ENCODE results near the gene PFN4. TPM values are rescaled to one million over a fixed set of nuclear protein-coding genes. Genes with fewer than 3 reads are reported as not detected.

Gene PFN4
- total RNA-seq, 1 donor from 2014 or later, result not detected

- Histone ChIP-seq H3K27ac (peak overlapping the region; percentile 77 to 92), H3K27me3 (no peaks in the 10 kb centered on the region), H3K36me3 (peaks cover 17 to 35% of the 10 kb centered on the region in 2 donors), H3K9me3 (no peaks in the 10 kb centered on the region), H3K4me3 (peak overlapping the region; percentile 63 to 80), H3K4me1 (peaks cover 0 to 9% of the 10 kb centered on the region in 2 donors)
- no peak for TF ChIP-seq CTCF (IDR thresholded peaks at IDR 0.05)
- intact Hi-C loops (cut with DNase I), result loop anchor here (1.0 to 5.0 kb wide), 4 partner anchors 7 to 261 kb away; partner anchors contain the start of genes ATAD2B, FAM228B, PFN4 and SF3B6
- peak; percentile 33 to 82 for DNase-seq (ENCODE audit: low spot score in 2 of 2)
These were observed 39.4 kb downstream of the PFN4 start for GRCh38 chr2:24083567-24084385.

- peaks cover 0 to 9% of the 10 kb centered on the region in 2 donors for H3K4me1 ChIP-seq
- H3K9me3 ChIP-seq, result no peaks in the 10 kb centered on the region
- peak overlapping the region in 1 of 2 donors; percentile 80 for H3K4me3 ChIP-seq
- no peak for DNase-seq (ENCODE audit: low spot score in 2 of 2)
- intact Hi-C loops (cut with DNase I), result loop anchor here (5.0 kb wide), 1 partner anchor 261 kb away; no protein-coding TSS in a partner anchor
- no peaks in the 10 kb centered on the region for H3K27me3 ChIP-seq
- TF ChIP-seq CTCF (IDR thresholded peaks at IDR 0.05), result no peak
- H3K27ac ChIP-seq, result peak overlapping the region; percentile 77 to 92
- H3K36me3 ChIP-seq, result peaks cover 9 to 27% of the 10 kb centered on the region in 2 donors
These were observed 40.2 kb downstream of the PFN4 start for GRCh38 chr2:24082787-24083566.

GRCh38 chr2:24080701-24081100 lies 42.4 kb downstream of the PFN4 start:
- Histone ChIP-seq H3K36me3 (peaks cover 9 to 18% of the 10 kb centered on the region in 2 donors), H3K9me3 (no peaks in the 10 kb centered on the region), H3K4me3 (no peak overlapping the region), H3K27me3 (no peaks in the 10 kb centered on the region), H3K4me1 (peaks cover 0 to 9% of the 10 kb centered on the region in 2 donors), H3K27ac (no peak overlapping the region)
- DNase-seq (ENCODE audit: low spot score in 2 of 2), result no peak
- TF ChIP-seq CTCF (IDR thresholded peaks at IDR 0.05), result no peak
- intact Hi-C loops (cut with DNase I), result loop anchor here (5.0 kb wide), 1 partner anchor 258 kb away; no protein-coding TSS in a partner anchor

- no peak for TF ChIP-seq CTCF (IDR thresholded peaks at IDR 0.05)
- Histone ChIP-seq H3K27me3 (no peaks in the 10 kb centered on the region), H3K4me3 (peak overlapping the region in 1 of 2 donors; percentile 79), H3K4me1 (peaks cover 2 to 4% of the 10 kb centered on the region in 2 donors), H3K27ac (peak overlapping the region; percentile 92 to 94), H3K9me3 (no peaks in the 10 kb centered on the region), H3K36me3 (peaks cover 9 to 31% of the 10 kb centered on the region in 2 donors)
- no peak for DNase-seq (ENCODE audit: low spot score in 2 of 2)
- intact Hi-C loops (cut with DNase I), result loop anchor here (2.0 kb wide), 1 partner anchor 45 kb away; the partner anchor contains the start of genes FAM228B and PFN4
These were observed 45.3 kb downstream of the PFN4 start for GRCh38 chr2:24077879-24078278.

- peaks cover 9 to 31% of the 10 kb centered on the region in 2 donors for H3K36me3 ChIP-seq
- H3K27ac ChIP-seq, result peak overlapping the region; percentile 92 to 94
- intact Hi-C loops (cut with DNase I), result loop anchor here (2.0 kb wide), 1 partner anchor 45 kb away; the partner anchor contains the start of genes FAM228B and PFN4
- TF ChIP-seq CTCF (IDR thresholded peaks at IDR 0.05), result no peak
- H3K9me3 ChIP-seq, result no peaks in the 10 kb centered on the region
- peaks cover 2 to 4% of the 10 kb centered on the region in 2 donors for H3K4me1 ChIP-seq
- no peak for DNase-seq (ENCODE audit: low spot score in 2 of 2)
- H3K27me3 ChIP-seq, result no peaks in the 10 kb centered on the region
- peak overlapping the region; percentile 57 to 79 for H3K4me3 ChIP-seq
These were observed 45.6 kb downstream of the PFN4 start for GRCh38 chr2:24077535-24077877.

Data from ascending aorta (tissue), 2 donors.